Activated CD8-positive, alpha-beta memory T cell treated with anti-CD3 and anti-CD28 coated beads, Interleukin-2, amount 50 U/mL, for 1 hour (primary cell): ENCODE data around the gene TNFAIP8L2.
"Not testable (repeated sequence)": the region's sequence is repeated elsewhere in the genome, so short reads cannot be mapped to it uniquely, and the experiment has no call there.

ENCODE experiments used
- DNase-seq: peaks from one replicate; pipeline ENCODE4 v3.0.0-alpha.2; 2020; ENCODE audit errors: extremely low read depth

The TNFAIP8L2 gene

GRCh38 chr1:151189637-151190445 lies 33.4 kb downstream of the TNFAIP8L2 start, which contains the start of gene VPS72:
TSS of gene VPS72 (minus strand) at chr1:151190197. CDS start at chr1:151190121, 76 bp downstream.
- DNase-seq, result peak; percentile 46

DNA sequence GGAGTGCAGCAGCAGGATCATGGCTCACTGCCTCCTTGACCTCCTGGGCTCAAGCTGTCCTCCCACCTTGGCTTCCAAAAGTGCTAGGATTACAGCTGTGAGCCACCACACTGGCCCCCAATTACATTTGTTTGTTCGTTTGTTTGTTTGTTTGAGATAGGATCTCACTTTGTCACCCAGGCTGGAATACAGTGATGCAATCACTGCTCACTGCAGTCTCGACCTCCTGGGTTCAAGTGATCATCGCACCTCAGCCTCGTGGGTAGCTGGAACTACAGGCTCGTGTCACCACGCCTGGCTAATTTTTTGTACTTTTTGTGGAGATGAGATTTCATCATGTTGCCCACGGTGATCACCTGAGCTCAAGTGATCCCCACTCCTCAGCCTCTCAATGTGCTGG lies 35.6 kb downstream of the TNFAIP8L2 start:
- no peak for DNase-seq

DNA sequence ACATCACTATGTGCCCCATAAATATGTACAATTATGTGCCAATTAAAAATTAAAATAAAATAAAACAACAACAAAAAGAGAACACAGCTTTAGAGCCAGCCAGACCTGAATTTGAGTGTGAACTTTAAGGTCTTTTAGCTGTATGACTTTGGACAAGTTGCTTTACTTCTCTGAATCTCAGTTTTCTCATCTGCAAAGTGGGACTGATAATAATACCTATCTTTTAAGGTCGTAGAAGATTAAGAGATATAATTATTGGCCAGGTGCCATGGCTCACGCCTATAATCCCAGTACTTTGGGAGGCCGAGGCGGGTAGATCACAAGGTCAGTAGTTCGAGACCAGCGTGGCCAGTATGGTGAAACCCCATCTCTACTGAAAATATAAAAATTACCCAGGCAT lies 36.9 kb downstream of the TNFAIP8L2 start:
- DNase-seq, result no peak

- DNase-seq, result no peak
Observed at GRCh38 chr1:151193856-151194255, 37.4 kb downstream of the TNFAIP8L2 start.

- DNase-seq, result not testable (repeated sequence)
Observed at GRCh38 chr1:151194894-151195594, 38.6 kb downstream of the TNFAIP8L2 start.

GRCh38 chr1:151196292-151196800 lies 39.9 kb downstream of the TNFAIP8L2 start:
- DNase-seq, result peak; percentile 14

DNA sequence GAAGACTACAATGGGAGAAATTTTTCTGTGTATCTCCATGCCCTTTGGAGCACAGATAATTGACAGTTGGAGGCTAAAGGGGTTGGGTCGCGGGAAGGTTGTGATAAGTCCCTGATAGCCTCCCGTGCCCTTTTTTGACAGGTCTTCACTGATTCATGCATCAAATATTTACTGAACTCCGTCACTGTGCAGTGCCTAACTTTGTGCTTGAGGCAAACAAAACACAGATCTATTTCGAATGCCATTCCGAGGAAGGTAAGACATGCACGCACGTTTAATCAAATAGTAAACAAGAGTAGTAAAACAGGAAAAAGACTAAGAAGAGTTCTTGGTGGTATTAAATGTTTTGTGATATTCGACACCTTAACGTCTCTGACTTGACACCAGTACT lies 41.4 kb downstream of the TNFAIP8L2 start:
- no peak for DNase-seq

- DNase-seq, result peak; percentile 97
Observed at GRCh38 chr1:151198254-151199127, 42.0 kb downstream of the TNFAIP8L2 start, which contains the start of gene PIP5K1A. TSS of gene PIP5K1A (plus strand) at chr1:151198552. CDS start at chr1:151198997, 445 bp downstream.

DNA sequence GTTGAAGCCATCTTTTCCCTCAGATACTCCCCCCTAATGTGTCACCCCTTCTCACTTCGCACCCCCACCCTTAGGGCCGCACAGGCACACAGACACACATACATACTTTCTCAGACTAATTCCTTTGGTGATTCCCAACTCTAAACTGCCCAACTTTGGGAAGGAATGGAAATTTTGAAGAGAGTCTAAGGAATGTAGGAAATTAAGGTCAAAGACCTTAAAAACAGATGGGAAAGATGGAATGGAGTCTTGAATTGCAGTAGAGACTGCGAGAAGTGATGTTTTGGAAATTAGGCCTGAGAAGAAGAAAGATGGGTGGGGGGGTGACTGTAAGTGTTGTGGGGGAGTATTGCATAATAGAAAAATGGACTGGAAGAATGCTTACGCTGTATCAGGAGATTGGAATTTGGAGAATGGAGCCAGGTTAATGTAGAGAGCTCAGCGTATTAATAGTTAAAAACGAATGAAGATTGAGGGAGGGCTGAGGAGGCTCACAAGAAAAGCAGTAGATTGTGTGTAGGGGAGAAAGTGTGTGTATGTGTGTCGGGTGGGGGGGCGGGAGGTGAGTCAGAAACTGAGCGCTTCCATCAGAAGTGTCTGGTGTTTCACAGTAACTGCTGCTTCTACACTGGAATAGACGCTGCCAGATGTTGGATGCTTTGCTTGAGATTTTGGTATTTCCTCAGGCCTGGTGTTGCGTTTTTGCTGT lies 43.6 kb downstream of the TNFAIP8L2 start:
- DNase-seq, result no peak

- DNase-seq, result not testable (repeated sequence)
Observed at GRCh38 chr1:151205381-151205965, 49.0 kb downstream of the TNFAIP8L2 start.
